HG02938 (cell line): ENCODE measurements around the gene SPATA1.
"Not testable (repeated sequence)": the region's sequence is repeated elsewhere in the genome, so short reads cannot be mapped to it uniquely, and the experiment has no call there.

Experiments
- ATAC-seq: cut with Tn5 transposase; IDR thresholded peaks from one replicate; pipeline ENCODE4 v1.9.1; 2021; ENCODE audit warnings: mild to moderate bottlenecking, moderate library complexity; ENCODE audit not compliant: unreplicated experiment

SPATA1 gene

GRCh38 chr1:84506002-84506728 lies at the start of gene SPATA1, which contains the start of gene GNG5:
SPATA1 (plus strand) TSS chr1:84506386; CDS start chr1:84516360, 9,974 bp downstream.
GNG5 (minus strand) TSS chr1:84506581; CDS start chr1:84506091, 490 bp downstream.
- ATAC-seq: peak; percentile 82

- ATAC-seq: no peak
Measured at GRCh38 chr1:84462118-84462517, 44.1 kb upstream of the SPATA1 start.

GRCh38 chr1:84467298-84467697 lies 38.9 kb upstream of the SPATA1 start:
- ATAC-seq: no peak

GRCh38 chr1:84476225-84476624 lies 30.0 kb upstream of the SPATA1 start:
- no peak for ATAC-seq

GRCh38 chr1:84478876-84479868 lies 27.0 kb upstream of the SPATA1 start, which contains the start of gene RPF1:
RPF1 (plus strand) TSS chr1:84479266; CDS start chr1:84479282, 16 bp downstream.
- ATAC-seq: peak; percentile 92

- ATAC-seq: peak; percentile 12
Measured at GRCh38 chr1:84479998-84480397, 26.2 kb upstream of the SPATA1 start.

- peak; percentile 50 for ATAC-seq
Measured at GRCh38 chr1:84480650-84481049, 25.5 kb upstream of the SPATA1 start.

- ATAC-seq: no peak
Measured at GRCh38 chr1:84481317-84481716, 24.9 kb upstream of the SPATA1 start.

- no peak for ATAC-seq
Measured at GRCh38 chr1:84488107-84488506, 18.1 kb upstream of the SPATA1 start.

GRCh38 chr1:84489766-84490165 lies 16.4 kb upstream of the SPATA1 start:
- no peak for ATAC-seq

- ATAC-seq: no peak
Measured at GRCh38 chr1:84492726-84493125, 13.5 kb upstream of the SPATA1 start.

GRCh38 chr1:84493747-84494146 lies 12.4 kb upstream of the SPATA1 start:
- no peak for ATAC-seq

GRCh38 chr1:84496498-84496897 lies 9.7 kb upstream of the SPATA1 start:
- ATAC-seq: no peak

- ATAC-seq: no peak
Measured at GRCh38 chr1:84497631-84498275, 8.4 kb upstream of the SPATA1 start.

GRCh38 chr1:84502927-84503326 lies 3.3 kb upstream of the SPATA1 start:
- no peak for ATAC-seq

GRCh38 chr1:84504580-84505492 lies 1.4 kb upstream of the SPATA1 start:
- no peak for ATAC-seq

GRCh38 chr1:84505493-84506001 lies 639 bp upstream of the SPATA1 start:
- peak; percentile 31 for ATAC-seq

GRCh38 chr1:84506729-84507453 lies 705 bp downstream of the SPATA1 start:
- no peak for ATAC-seq

- ATAC-seq: not testable (repeated sequence)
Measured at GRCh38 chr1:84507887-84508286, 1.7 kb downstream of the SPATA1 start.
